Smooth muscle cell (in vitro differentiated cells): ENCODE results near the gene CCDC74B. TPM values are rescaled to one million over a fixed set of nuclear protein-coding genes. Genes with fewer than 3 reads are reported as not detected.
"Not testable (repeated sequence)": the region's sequence is repeated elsewhere in the genome, so short reads cannot be mapped to it uniquely, and the experiment has no call there.

ENCODE experiments used
- DNase-seq: peaks from one replicate; lab custom pipeline; 2025; ENCODE audit not compliant: unreplicated experiment; lab: John Stamatoyannopoulos, UW
- H2AFZ ChIP-seq: fragments of 200-600 bp; sonication (generic); 2 replicates; pipeline ENCODE4 v1.6.0; 2016; ENCODE audit warnings: antibody characterized with exemption, low read depth, mild to moderate bottlenecking
- H3F3A ChIP-seq: fragments of 200-600 bp; sonication (generic); 2 replicates; pipeline ENCODE4 v1.6.0; 2017; ENCODE audit warnings: antibody characterized with exemption, low read depth
- H3K27ac ChIP-seq: fragments of 200-600 bp; sonication (generic); 2 replicates; pipeline ENCODE4 v1.5.1; 2016; ENCODE audit warnings: low read depth, mild to moderate bottlenecking
- H3K27me3 ChIP-seq: fragments of 200-600 bp; sonication (generic); 2 replicates; pipeline ENCODE4 v1.6.1; 2016; ENCODE audit warnings: low read depth, mild to moderate bottlenecking
- H3K36me3 ChIP-seq: fragments of 200-600 bp; sonication (generic); 2 replicates; pipeline ENCODE4 v1.5.1; 2016; ENCODE audit warnings: low read depth
- H3K4me1 ChIP-seq: fragments of 200-600 bp; sonication (generic); 2 replicates; pipeline ENCODE4 v1.5.1; 2016; ENCODE audit warnings: low read depth
- H3K4me2 ChIP-seq: fragments of 200-600 bp; sonication (generic); 2 replicates; pipeline ENCODE4 v1.6.0; 2016; ENCODE audit warnings: mild to moderate bottlenecking
- H3K4me3 ChIP-seq: fragments of 200-600 bp; sonication (generic); 2 replicates; pipeline ENCODE4 v1.5.1; 2016; ENCODE audit warnings: mild to moderate bottlenecking
- H3K79me2 ChIP-seq: fragments of 200-600 bp; sonication (generic); 2 replicates; pipeline ENCODE4 v1.6.0; 2016; ENCODE audit warnings: low read depth, mild to moderate bottlenecking
- H3K9ac ChIP-seq: fragments of 200-600 bp; sonication (generic); 2 replicates; pipeline ENCODE4 v1.6.0; 2016; ENCODE audit warnings: low read depth
- H3K9me3 ChIP-seq: fragments of 200-600 bp; sonication (generic); replicated peaks from 2 replicates; pipeline ENCODE4 v1.5.1; 2016; ENCODE audit warnings: low read depth
- H4K20me1 ChIP-seq: fragments of 200-600 bp; sonication (generic); 2 replicates; pipeline ENCODE4 v1.6.0; 2016; ENCODE audit warnings: low read depth
- WGBS: methylation state at CpG from one replicate; pipeline ENCODE4 v1.1.7; 2016; ENCODE audit warnings: low lambda C conversion rate; 5-methylcytosine and 5-hydroxymethylcytosine counted together
- polyA plus RNA-seq: library from polyadenylated mRNA; unstranded; fragments of >200 nt; fragmentation: Nextera tagmentation; extraction: Ambion mirVana; gene quantifications from 2 replicates; pipeline ENCODE4 v1.2.1, GENCODE V29; 2016
- total RNA-seq: library from RNA; depleted of rRNA; stranded (reverse); fragments of >200 nt; gene quantifications from 2 replicates; pipeline ENCODE4 v1.2.3, GENCODE V29; 2014

CCDC74B gene
- total and polyA plus RNA-seq, 2 experiments from 2014 or later: 7.7 to 14.5 TPM

DNA sequence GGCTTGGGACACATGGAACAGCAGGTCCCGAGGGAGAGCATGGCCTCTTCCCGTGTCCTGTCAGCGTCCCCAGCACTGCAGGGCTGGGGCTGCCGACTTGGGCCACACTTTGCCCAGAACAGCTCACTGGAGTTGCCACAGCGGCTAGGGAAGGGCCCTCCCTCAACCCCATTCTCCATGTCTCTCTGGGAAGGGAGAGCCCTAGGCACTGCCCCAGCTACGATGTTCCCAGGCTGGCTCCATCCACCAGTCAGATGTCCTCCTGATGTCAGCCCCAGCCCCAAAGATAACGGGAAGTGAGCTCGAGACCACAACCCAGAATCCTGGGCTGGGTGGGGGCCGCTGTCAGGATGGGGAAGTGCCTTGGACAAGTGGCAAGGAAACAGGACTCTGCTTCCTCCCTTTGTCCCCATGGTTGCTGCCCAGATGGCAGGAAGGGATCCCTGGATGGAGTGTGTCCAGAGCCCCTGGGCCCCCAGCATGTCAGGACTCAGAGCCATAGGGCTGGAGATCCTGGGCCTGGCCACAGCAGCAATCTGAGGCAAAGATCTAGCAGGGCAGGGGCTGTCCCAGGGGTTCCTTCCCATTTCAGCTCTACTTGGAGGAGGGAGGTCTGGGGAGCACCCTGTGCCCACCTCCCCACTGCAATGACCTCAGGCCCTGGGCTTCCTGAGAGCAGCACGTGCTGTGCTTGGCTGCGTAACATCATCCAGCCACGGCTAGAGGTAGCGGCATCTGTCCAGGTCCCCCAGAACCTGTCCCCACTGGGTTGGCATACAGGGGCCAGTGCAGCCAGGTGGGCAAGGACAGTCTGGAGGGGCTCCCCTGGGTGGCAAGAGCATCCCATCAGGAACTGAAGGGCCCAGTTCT is 2.3 kb downstream of the CCDC74B start:
- H3K79me2 ChIP-seq, H3K9me3 ChIP-seq, H3F3A ChIP-seq, H3K27me3 ChIP-seq, H3K4me2 ChIP-seq, DNase-seq, H3K4me3 ChIP-seq, H4K20me1 ChIP-seq, H3K4me1 ChIP-seq, H2AFZ ChIP-seq, H3K9ac ChIP-seq, H3K27ac ChIP-seq, H3K36me3 ChIP-seq: not testable (repeated sequence)
- 93% methylated on average over 13 of the region's 13 CpGs for WGBS

DNA sequence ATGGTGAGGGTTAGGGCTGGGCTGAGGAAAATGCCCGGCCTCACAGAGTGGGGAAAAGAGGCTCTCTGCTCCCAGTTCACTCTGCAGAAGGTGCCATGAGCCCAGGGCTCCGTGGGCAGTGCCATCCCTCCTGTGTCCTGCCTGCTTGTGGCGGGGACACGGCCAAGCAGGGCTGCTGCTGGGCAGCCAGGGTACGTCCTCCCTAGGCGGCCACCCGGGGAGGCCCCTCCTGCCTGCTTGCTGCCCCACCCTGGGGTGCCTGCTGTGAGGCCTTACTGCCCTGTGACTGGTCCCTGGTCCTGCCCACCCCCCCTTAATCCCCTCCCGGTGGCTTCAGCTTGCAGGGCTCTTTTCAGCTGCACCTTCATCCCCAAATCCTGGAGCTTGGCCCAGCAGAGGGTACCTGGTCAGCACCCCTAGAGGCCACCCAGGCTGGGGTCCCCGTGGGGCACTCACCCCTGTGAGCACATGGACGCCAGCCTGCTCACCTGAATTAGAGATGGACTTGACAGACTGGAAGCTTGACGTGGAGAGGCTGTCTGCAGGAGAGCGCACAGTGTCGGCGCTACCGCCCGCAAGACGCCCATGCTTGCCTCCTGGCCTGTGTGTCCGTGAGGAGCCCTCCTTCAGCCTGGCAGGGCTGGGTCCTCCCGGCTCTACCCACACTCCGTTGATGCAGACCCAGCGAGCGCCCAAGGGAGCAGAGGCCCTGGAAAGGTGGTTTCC is 3.1 kb downstream of the CCDC74B start:
- H3K4me1 ChIP-seq, H3K4me2 ChIP-seq, H3F3A ChIP-seq, H3K79me2 ChIP-seq, H2AFZ ChIP-seq, H3K27me3 ChIP-seq, H4K20me1 ChIP-seq, H3K27ac ChIP-seq, H3K4me3 ChIP-seq, H3K9ac ChIP-seq, H3K36me3 ChIP-seq, H3K9me3 ChIP-seq, DNase-seq: not testable (repeated sequence)
- WGBS: 94% methylated on average over 20 of the region's 22 CpGs

DNA sequence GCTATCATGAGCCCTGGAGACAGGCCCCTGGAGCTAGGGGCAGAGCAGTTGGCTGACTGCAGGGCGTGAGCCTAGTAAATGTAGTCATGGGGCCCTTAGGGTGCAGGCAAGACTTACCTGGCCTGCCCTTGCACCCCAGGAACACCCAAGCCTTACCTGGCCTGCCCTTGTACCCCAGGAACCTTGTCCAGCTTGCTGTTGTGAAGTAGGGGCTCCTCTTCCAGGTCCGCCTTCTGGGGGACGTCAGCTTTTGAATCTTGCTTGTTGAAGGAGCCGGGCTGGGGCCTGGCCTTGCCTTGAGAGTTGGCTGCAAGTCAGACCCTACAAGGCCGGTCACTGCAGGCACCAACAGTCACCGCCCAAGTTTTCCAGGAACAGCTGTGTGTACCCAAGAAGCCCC is 3.9 kb downstream of the CCDC74B start:
- not testable (repeated sequence) for H3K9me3 ChIP-seq, H3K4me1 ChIP-seq, H3K9ac ChIP-seq, H2AFZ ChIP-seq, H3K79me2 ChIP-seq, H4K20me1 ChIP-seq, H3F3A ChIP-seq, DNase-seq, H3K36me3 ChIP-seq, H3K4me3 ChIP-seq, H3K27ac ChIP-seq, H3K27me3 ChIP-seq, H3K4me2 ChIP-seq
- WGBS: 98% methylated on average over 4 of the region's 6 CpGs

DNA sequence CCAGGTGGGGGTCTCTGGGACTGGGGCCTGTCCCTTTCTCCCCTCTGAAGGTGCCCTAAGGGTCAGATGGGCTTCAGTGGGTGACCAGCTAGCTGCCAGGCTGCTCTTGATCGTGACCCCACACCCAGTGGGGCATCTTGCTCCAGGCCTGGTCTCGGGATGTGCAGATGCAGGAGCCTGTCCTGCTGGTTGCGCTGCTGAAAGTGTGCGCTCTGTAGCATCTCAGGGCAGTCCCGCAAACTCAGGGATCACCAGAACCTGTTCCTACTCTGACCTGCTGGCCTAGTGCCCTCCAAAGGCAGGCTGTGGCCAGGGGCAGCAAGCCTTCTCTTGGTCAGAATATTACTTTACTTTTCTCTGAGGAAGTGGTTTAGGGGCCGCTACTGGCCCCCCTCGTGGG is 4.4 kb downstream of the CCDC74B start:
- not testable (repeated sequence) for H2AFZ ChIP-seq, H3K36me3 ChIP-seq, H3K9ac ChIP-seq, H3K79me2 ChIP-seq, H3K9me3 ChIP-seq, H4K20me1 ChIP-seq, H3K4me3 ChIP-seq, DNase-seq, H3K27ac ChIP-seq, H3K4me1 ChIP-seq, H3K4me2 ChIP-seq, H3K27me3 ChIP-seq, H3F3A ChIP-seq
- 87% methylated on average over 7 of the region's 7 CpGs for WGBS

DNA sequence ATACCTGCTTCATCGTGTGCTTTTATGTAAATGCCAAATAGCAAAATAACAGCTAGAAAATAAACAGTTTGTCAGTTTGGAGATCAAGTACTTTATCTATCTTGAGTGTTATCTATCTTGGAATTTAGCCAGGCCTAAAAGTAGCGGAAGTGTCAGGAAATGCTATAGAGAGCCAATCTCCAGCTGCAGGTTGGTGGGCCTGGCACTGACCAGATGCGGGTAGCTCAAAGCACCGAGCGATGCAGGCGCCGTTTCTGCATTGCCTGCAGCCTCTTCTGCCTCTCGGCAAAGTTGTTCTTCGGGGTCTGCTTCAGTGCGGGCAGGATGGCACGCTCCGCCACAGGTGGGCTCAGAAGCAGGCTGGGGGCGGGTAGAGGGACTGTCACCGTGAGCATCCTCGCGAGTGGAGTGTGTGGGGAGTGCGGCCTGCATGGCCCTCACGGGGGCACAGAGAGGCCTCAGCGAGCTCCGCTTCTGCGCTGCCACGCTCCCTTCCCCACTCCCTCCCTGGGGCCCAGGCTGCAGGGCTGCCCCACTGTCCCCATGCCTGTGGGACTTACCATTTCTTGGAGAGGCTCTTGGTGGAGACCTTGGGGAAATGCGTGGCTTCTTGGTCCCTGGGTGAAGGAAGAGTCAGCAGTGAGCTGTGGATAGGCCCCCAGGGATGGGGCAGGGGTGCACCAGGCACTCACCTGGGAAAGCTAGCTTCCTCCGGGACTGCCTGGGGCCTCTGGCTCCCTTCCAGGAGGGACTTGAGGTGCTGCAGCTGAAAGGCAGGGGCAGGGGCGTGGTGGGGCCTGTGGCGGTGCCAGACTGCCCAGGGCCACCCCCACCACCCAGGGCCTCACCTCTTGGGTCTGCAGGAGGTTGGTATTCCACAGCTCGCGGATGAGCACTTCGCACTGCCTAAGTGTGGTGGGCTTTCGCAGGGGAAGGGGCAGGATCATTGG is 5.3 kb downstream of the CCDC74B start:
- H4K20me1 ChIP-seq, H3K4me3 ChIP-seq, H3K4me2 ChIP-seq, H3K4me1 ChIP-seq, H3K79me2 ChIP-seq, H2AFZ ChIP-seq, H3K36me3 ChIP-seq, H3K9ac ChIP-seq, DNase-seq, H3K27ac ChIP-seq, H3K27me3 ChIP-seq, H3F3A ChIP-seq, H3K9me3 ChIP-seq: not testable (repeated sequence)
- 95% methylated on average over 22 of the region's 30 CpGs for WGBS

DNA sequence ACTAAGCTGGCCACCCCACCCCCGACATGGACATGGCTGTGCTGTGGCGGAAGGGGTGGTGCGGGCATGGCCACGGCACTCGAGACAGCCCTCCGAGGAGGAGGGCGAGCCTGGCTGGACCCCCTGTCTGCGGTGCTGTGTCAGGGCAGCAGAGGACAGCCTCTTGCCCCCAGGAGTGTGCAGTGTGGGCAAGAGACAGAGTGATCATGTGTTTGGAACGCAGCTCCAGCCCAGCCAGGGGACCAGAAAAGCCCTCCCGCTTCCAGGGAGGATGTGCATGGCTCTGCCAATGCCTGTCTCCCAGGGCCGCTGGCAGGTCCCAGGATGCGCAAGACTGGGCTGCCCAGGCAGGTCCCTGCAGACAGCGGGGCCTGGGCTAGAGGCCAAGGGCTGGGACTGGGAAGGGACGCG is 6.1 kb downstream of the CCDC74B start:
- not testable (repeated sequence) for H3K4me1 ChIP-seq, H3F3A ChIP-seq, H3K4me3 ChIP-seq, DNase-seq, H3K4me2 ChIP-seq, H3K36me3 ChIP-seq, H3K27me3 ChIP-seq, H3K9ac ChIP-seq, H3K9me3 ChIP-seq, H4K20me1 ChIP-seq, H2AFZ ChIP-seq, H3K27ac ChIP-seq
- whole genome bisulfite sequencing: 94% methylated on average over 15 of the region's 15 CpGs
- H3K79me2 ChIP-seq: peaks cover 18% of the 10 kb centered on the region

DNA sequence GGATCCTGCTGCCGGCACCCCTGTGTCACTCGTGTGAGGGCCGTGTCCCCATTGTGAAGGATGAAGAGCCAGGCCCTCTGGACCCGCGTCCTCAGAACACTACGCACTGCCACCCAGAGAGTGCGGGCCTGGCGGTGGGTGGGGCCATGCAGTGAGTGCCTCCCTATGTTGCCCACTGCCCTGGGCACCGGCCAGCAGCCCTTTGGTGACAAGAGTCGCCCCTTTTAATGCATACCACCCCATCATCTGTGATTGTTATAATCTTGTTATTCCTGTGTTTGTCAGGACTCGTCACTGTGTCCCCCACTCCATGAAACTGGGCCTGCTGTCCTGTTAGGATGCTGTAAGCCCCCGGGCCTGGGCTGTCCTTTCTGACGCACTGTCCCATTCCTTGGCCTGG is 6.6 kb downstream of the CCDC74B start:
- not testable (repeated sequence) for H3K9ac ChIP-seq, H3K4me1 ChIP-seq, H3K27ac ChIP-seq, H3K4me3 ChIP-seq, H3F3A ChIP-seq, H4K20me1 ChIP-seq, H3K27me3 ChIP-seq, H2AFZ ChIP-seq, H3K36me3 ChIP-seq, H3K9me3 ChIP-seq, H3K4me2 ChIP-seq, DNase-seq
- 95% methylated on average over 6 of the region's 13 CpGs for WGBS
- peaks cover 23% of the 10 kb centered on the region for H3K79me2 ChIP-seq

DNA sequence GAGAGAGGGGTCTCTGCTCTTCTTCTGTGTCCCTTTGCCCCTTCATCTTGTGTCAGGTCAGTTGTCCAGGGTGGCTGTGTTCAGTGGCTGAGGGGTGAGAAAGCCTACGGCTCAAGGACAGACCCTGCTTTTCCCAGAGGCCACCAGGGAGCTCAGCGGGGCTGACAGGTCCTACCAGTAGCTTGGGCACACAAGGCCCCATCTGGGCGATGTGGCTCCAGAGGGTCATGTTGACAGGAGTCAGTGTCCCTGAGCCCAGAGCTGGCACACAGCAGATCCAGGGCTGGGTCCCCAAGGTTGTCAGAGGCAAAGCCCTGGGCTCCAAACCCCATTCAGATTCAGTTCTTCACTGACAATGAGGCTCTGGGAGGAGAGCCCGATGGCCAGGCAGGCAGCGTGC is 7.8 kb downstream of the CCDC74B start:
- H3K36me3 ChIP-seq, H3K4me3 ChIP-seq, H2AFZ ChIP-seq, H3F3A ChIP-seq, H3K27me3 ChIP-seq, H3K27ac ChIP-seq, H3K4me2 ChIP-seq, H4K20me1 ChIP-seq, H3K4me1 ChIP-seq, H3K9ac ChIP-seq, DNase-seq, H3K9me3 ChIP-seq: not testable (repeated sequence)
- WGBS: 98% methylated on average over 5 of the region's 5 CpGs
- H3K79me2 ChIP-seq: peaks cover 35% of the 10 kb centered on the region
